SK-N-SH (cell line): ENCODE data around the gene ERVH48-1.

Experiments
- EP300 ChIP-seq, 2 experiments: IDR thresholded peaks; 2 replicates each; pipeline versions ENCODE4 v1.4.0 to v1.6.1; 2012; ENCODE audit warnings: borderline replicate concordance in 1 of 2, low read depth in 1 of 2, low read length in 1 of 2
- EZH2phosphoT487 ChIP-seq: fragments of 200-600 bp; sonication (generic); IDR thresholded peaks from 2 replicates; pipeline ENCODE4 v1.6.1; 2017; ENCODE audit warnings: low read depth, mixed run types, mild to moderate bottlenecking, antibody characterized with exemption, moderate library complexity, borderline replicate concordance
- POLR2AphosphoS5 ChIP-seq: IDR thresholded peaks from 2 replicates; pipeline ENCODE4 v1.6.1; 2012; ENCODE audit warnings: low read depth, low read length
- RXRA ChIP-seq: IDR thresholded peaks from 2 replicates; pipeline ENCODE4 v1.4.0; 2012; ENCODE audit warnings: low read depth, mild to moderate bottlenecking, borderline replicate concordance
- TF ChIP-seq, protein P1 (sequence below): fragments of 200-600 bp; sonication (generic); IDR thresholded peaks from 2 replicates; pipeline ENCODE4 v1.6.1; 2017; ENCODE audit warnings: antibody characterized with exemption, mild to moderate bottlenecking, moderate library complexity
- TF ChIP-seq, protein P2 (sequence below): IDR thresholded peaks from 2 replicates; pipeline ENCODE4 v1.4.0; 2012; ENCODE audit warnings: low read depth

DNA sequence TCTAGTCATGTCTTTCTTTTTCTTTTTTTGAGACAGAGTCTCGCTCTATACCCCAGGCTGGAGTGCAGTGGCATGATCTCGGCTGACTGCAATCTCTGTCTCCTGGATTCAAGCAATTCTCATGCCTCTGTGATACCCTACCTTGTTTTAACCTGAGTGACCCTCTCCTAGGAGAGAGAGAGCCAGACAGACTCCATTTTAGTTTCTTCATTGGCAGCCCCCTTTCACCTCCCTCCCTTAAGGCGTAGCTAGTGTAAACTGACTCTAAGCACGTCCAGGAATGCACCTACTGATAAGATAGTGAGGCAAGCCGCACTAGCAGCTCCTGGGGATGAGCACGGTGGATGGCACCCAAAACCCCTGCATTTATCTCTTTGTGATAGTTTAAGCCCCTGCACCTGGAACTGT is 43.8 kb upstream of the ERVH48-1 start:
- TF ChIP-seq, protein P1, sequence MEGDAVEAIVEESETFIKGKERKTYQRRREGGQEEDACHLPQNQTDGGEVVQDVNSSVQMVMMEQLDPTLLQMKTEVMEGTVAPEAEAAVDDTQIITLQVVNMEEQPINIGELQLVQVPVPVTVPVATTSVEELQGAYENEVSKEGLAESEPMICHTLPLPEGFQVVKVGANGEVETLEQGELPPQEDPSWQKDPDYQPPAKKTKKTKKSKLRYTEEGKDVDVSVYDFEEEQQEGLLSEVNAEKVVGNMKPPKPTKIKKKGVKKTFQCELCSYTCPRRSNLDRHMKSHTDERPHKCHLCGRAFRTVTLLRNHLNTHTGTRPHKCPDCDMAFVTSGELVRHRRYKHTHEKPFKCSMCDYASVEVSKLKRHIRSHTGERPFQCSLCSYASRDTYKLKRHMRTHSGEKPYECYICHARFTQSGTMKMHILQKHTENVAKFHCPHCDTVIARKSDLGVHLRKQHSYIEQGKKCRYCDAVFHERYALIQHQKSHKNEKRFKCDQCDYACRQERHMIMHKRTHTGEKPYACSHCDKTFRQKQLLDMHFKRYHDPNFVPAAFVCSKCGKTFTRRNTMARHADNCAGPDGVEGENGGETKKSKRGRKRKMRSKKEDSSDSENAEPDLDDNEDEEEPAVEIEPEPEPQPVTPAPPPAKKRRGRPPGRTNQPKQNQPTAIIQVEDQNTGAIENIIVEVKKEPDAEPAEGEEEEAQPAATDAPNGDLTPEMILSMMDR: no peak
- TF ChIP-seq, protein P2, sequence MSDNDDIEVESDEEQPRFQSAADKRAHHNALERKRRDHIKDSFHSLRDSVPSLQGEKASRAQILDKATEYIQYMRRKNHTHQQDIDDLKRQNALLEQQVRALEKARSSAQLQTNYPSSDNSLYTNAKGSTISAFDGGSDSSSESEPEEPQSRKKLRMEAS: no peak
- TF ChIP-seq EZH2phosphoT487 (no peak), EP300 (IDR thresholded peaks at IDR 0.05; ENCODE audit: borderline replicate concordance in 1 of 2, low read depth in 1 of 2, low read length in 1 of 2) (no peak), POLR2AphosphoS5 (no peak), RXRA (no peak)
